Keratinocyte (primary cell): ENCODE data around the gene SND1.

Experiments
- CTCF ChIP-seq, 3 experiments: IDR thresholded peaks in 1 of 3; conservative IDR thresholded peaks in 1 of 3; optimal IDR thresholded peaks in 1 of 3; 2 replicates in 2 of 3; 3 replicates in 1 of 3; pipeline versions ENCODE3 to v1.5.1; 2011; ENCODE audit warnings: low read length in 3 of 3, mild to moderate bottlenecking in 3 of 3, moderate library complexity in 2 of 3, control low read depth in 1 of 3, inconsistent platforms in 1 of 3; ENCODE audit not compliant: insufficient read depth in 2 of 3; ENCODE audit errors: extremely low read depth in 1 of 3
- EZH2 ChIP-seq: IDR thresholded peaks from one replicate; pipeline ENCODE4 v1.6.1; 2012; ENCODE audit warnings: inconsistent platforms, mild to moderate bottlenecking, low read length, moderate library complexity

DNA sequence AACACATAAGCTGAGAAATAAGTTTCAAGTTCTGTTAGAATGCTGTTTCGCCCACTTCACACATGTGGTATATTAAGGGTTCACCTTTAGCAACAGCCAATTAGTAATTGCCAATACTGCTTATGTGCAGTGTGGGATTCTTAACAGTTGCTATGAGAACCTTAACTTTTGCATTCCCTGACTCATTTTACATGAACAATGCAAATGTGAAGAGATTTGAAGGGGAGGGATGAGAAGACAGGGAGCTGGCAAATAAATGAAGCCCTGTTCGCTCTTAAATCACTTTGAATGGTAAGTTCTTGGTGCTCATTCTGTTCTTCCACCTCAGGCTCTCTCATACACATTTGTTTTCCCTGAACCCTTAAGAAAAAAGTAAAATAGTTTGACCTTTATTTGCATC is 296.9 kb downstream of the SND1 start:
- TF ChIP-seq CTCF (optimal IDR thresholded peaks at IDR 0.05 in 1 of 3, IDR thresholded peaks at IDR 0.05 in 1 of 3, conservative IDR thresholded peaks at IDR 0.05 in 1 of 3; ENCODE audit: extremely low read depth in 1 of 3, insufficient read depth in 2 of 3, low read length in 3 of 3) (no peak), EZH2 (no peak)
